Sigmoid colon (tissue), 7 donors: ENCODE results near the gene ARHGEF11. TPM values are rescaled to one million over a fixed set of nuclear protein-coding genes. Genes with fewer than 3 reads are reported as not detected.

Source experiments
- DNase-seq: peaks from one replicate; pipeline ENCODE4 v3.0.0-alpha.2; 2019
- H3K27ac ChIP-seq, 4 donors: fragments of 200-600 bp; sonication (generic); one replicate each; pipeline ENCODE4 v1.5.1; 2016 to 2019; ENCODE audit warnings: mild to moderate bottlenecking in 1 of 4
- H3K27me3 ChIP-seq, 3 donors: fragments of 200-600 bp; sonication (generic); one replicate each; pipeline ENCODE4 v1.5.1; 2019; ENCODE audit warnings: mild to moderate bottlenecking in 1 of 3
- H3K36me3 ChIP-seq, 4 donors: fragments of 200-600 bp; sonication (generic); one replicate each; pipeline ENCODE4 v1.5.1; 2016 to 2019
- H3K4me1 ChIP-seq, 4 donors: fragments of 200-600 bp; sonication (generic); one replicate each; pipeline ENCODE4 v1.5.1; 2017 to 2019
- H3K4me3 ChIP-seq, 4 donors: fragments of 200-600 bp; sonication (generic); one replicate each; pipeline ENCODE4 v1.5.1; 2017 to 2019; ENCODE audit warnings: mild to moderate bottlenecking in 2 of 4, moderate library complexity in 1 of 4
- H3K9me3 ChIP-seq, 4 donors: fragments of 200-600 bp in 3 of 4; sonication (generic) in 3 of 4; one replicate each; pipeline versions ENCODE4 v1.5.1 to v1.6.1; 2013 to 2019
- CTCF ChIP-seq, 4 experiments: fragments of 450-650 bp in 3 of 4; fragments of 200-600 bp in 1 of 4; IDR thresholded peaks; one replicate each; pipeline ENCODE4 v1.5.1; 2016 to 2019; ENCODE audit warnings: antibody characterized with exemption in 4 of 4, mild to moderate bottlenecking in 3 of 4, moderate library complexity in 2 of 4
- EP300 ChIP-seq, 4 donors: sonication (generic); formaldehyde crosslinking; IDR thresholded peaks; one replicate each; pipeline ENCODE4 v1.6.1; 2017; ENCODE audit warnings: antibody characterized with exemption in 4 of 4
- POLR2A ChIP-seq, 2 donors: fragments of 450-650 bp; IDR thresholded peaks; one replicate each; pipeline ENCODE4 v1.6.1; 2016; ENCODE audit warnings: antibody characterized with exemption in 2 of 2, mild to moderate bottlenecking in 2 of 2, moderate library complexity in 2 of 2
- POLR2AphosphoS5 ChIP-seq, 4 donors: sonication (generic); formaldehyde crosslinking; IDR thresholded peaks; one replicate each; pipeline ENCODE4 v1.6.1; 2017; ENCODE audit warnings: antibody characterized with exemption in 4 of 4
- WGBS, 2 donors: extraction: QIAGEN DNeasy Blood & Tissue Kit; methylation state at CpG; one replicate each; pipeline ENCODE4 v1.1.7; 2013; 5-methylcytosine and 5-hydroxymethylcytosine counted together
- intact Hi-C: fragments of 100-400 bp; cut with DNase I; formaldehyde crosslinking; loops from one replicate; pipeline ENCODE4 v1.15.1; 2023
- polyA plus RNA-seq, 3 donors: library from polyadenylated mRNA; stranded (reverse); fragments of 200-250 nt; gene quantifications; one replicate each; pipeline ENCODE4 v1.2.3, GENCODE V29; 2013
- total RNA-seq, 4 donors: library from RNA; depleted of rRNA; stranded (reverse); fragments of >200 nt; gene quantifications; one replicate each; pipeline ENCODE4 v1.1.0, GENCODE V29; 2016
- donor health status: healthy with polysubstance abuse.
- donor health status: Bipolar disorder and iron deficiency.
- donor health status: healthy.

The ARHGEF11 gene
- total and polyA plus RNA-seq, 7 donors = 14.8 to 46.8 (median 27.5) TPM

DNA sequence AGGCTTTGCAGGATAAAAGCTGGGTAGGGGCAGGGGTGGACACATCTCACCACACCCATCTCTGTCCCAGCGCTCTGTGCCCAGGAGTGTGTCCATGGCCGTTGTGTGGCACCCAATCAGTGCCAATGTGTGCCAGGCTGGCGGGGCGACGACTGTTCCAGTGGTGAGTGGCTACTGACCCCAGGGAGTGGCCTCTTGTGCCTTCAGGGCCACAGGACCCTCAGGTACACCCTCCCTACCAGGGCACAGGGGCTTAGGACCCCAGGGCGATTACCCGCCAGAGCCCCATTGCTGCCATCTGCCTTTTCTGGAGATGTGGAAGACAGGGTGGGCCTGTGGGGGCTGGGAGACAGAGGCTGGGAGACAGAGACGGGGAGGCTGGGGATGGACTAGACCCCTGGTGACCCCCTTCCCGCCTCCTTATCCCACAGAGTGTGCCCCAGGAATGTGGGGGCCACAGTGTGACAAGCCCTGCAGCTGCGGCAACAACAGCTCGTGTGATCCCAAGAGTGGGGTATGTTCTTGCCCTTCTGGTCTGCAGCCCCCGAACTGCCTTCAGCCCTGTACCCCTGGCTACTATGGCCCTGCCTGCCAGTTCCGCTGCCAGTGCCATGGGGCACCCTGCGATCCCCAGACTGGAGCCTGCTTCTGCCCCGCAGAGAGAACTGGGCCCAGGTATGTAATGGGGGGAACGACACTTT lies 139.2 kb downstream of the ARHGEF11 start:
- H3K4me3 ChIP-seq = no peak overlapping the region
- TF ChIP-seq EP300 (IDR thresholded peaks at IDR 0.05) (no peak), POLR2A (IDR thresholded peaks at IDR 0.05) (no peak), CTCF (IDR thresholded peaks at IDR 0.05) (no peak), POLR2AphosphoS5 (IDR thresholded peaks at IDR 0.05) (no peak)
- H3K4me1 ChIP-seq = no peaks in the 10 kb centered on the region
- no peaks in the 10 kb centered on the region for H3K36me3 ChIP-seq
- 92 to 94% methylated on average over 16 of the region's 16 CpGs for WGBS, 2 donors
- peaks cover 0 to 13% (median 0%) of the 10 kb centered on the region in 3 donors for H3K27me3 ChIP-seq
- DNase-seq = no peak
- no peak overlapping the region for H3K27ac ChIP-seq
- intact Hi-C loops = no loop called here
- H3K9me3 ChIP-seq = no peaks in the 10 kb centered on the region

GRCh38 chr1:156905651-156906050 lies 139.9 kb downstream of the ARHGEF11 start:
- no peaks in the 10 kb centered on the region for H3K36me3 ChIP-seq
- H3K27me3 ChIP-seq = peaks cover 0 to 11% (median 0%) of the 10 kb centered on the region in 3 donors
- H3K4me3 ChIP-seq = no peak overlapping the region
- no peaks in the 10 kb centered on the region for H3K9me3 ChIP-seq
- intact Hi-C loops = no loop called here
- WGBS, 2 donors = 35 to 62% methylated on average over 4 of the region's 4 CpGs
- no peak for DNase-seq
- no peak overlapping the region for H3K27ac ChIP-seq
- H3K4me1 ChIP-seq = no peaks in the 10 kb centered on the region
- no peak for TF ChIP-seq POLR2A (IDR thresholded peaks at IDR 0.05)
- no peak for TF ChIP-seq EP300 (IDR thresholded peaks at IDR 0.05)
- TF ChIP-seq CTCF (IDR thresholded peaks at IDR 0.05) = no peak
- no peak for TF ChIP-seq POLR2AphosphoS5 (IDR thresholded peaks at IDR 0.05)

- Histone ChIP-seq H3K9me3 (no peaks in the 10 kb centered on the region), H3K4me1 (no peaks in the 10 kb centered on the region), H3K4me3 (no peak overlapping the region), H3K27me3 (peaks cover 0 to 6% (median 0%) of the 10 kb centered on the region in 3 donors), H3K27ac (no peak overlapping the region), H3K36me3 (no peaks in the 10 kb centered on the region)
- 85 to 88% methylated on average over 16 of the region's 16 CpGs for WGBS, 2 donors
- intact Hi-C loops = no loop called here
- TF ChIP-seq POLR2AphosphoS5 (IDR thresholded peaks at IDR 0.05) (no peak), POLR2A (IDR thresholded peaks at IDR 0.05) (no peak), EP300 (IDR thresholded peaks at IDR 0.05) (no peak), CTCF (IDR thresholded peaks at IDR 0.05) (no peak)
- DNase-seq = no peak
Measured at GRCh38 chr1:156905176-156905575, 140.4 kb downstream of the ARHGEF11 start.

- H3K4me1 ChIP-seq = peaks cover 0 to under 1% (median 0%) of the 10 kb centered on the region in 4 donors
- no peak for DNase-seq
- no peak overlapping the region for H3K27ac ChIP-seq
- no peak for TF ChIP-seq CTCF (IDR thresholded peaks at IDR 0.05)
- TF ChIP-seq POLR2AphosphoS5 (IDR thresholded peaks at IDR 0.05) = no peak
- no peak for TF ChIP-seq EP300 (IDR thresholded peaks at IDR 0.05)
- TF ChIP-seq POLR2A (IDR thresholded peaks at IDR 0.05) = no peak
- intact Hi-C loops = no loop called here
- WGBS, 2 donors = 77 to 78% methylated on average over 19 of the region's 19 CpGs
- H3K36me3 ChIP-seq = no peaks in the 10 kb centered on the region
- no peaks in the 10 kb centered on the region for H3K9me3 ChIP-seq
- H3K4me3 ChIP-seq = no peak overlapping the region
- H3K27me3 ChIP-seq = no peaks in the 10 kb centered on the region
Measured at GRCh38 chr1:156904187-156904959, 141.2 kb downstream of the ARHGEF11 start.
